Liver (tissue), 3 donors: ENCODE results near the gene PLA2G4E.

ENCODE experiments used
- EGR1 ChIP-seq, 2 donors: IDR thresholded peaks; 2 replicates each; pipeline ENCODE4 v1.6.1; 2016 to 2018; ENCODE audit warnings: antibody characterized with exemption in 2 of 2, low read depth in 2 of 2
- FOXA1 ChIP-seq: IDR thresholded peaks from 2 replicates; pipeline ENCODE4 v1.6.1; 2016; ENCODE audit warnings: antibody characterized with exemption
- GABPA ChIP-seq, 2 donors: IDR thresholded peaks in 1 of 2; conservative IDR thresholded peaks in 1 of 2; 2 replicates each; pipeline ENCODE4 v1.6.1; 2016; ENCODE audit warnings: antibody characterized with exemption in 2 of 2, mild to moderate bottlenecking in 1 of 2, moderate library complexity in 1 of 2
- SP1 ChIP-seq: IDR thresholded peaks from 2 replicates; pipeline ENCODE4 v1.6.1; 2018; ENCODE audit warnings: antibody characterized with exemption, mild to moderate bottlenecking
- TAF1 ChIP-seq: conservative IDR thresholded peaks from 2 replicates; pipeline ENCODE4 v1.6.1; 2016; ENCODE audit warnings: antibody characterized with exemption, mild to moderate bottlenecking
- YY1 ChIP-seq: IDR thresholded peaks from 2 replicates; pipeline ENCODE4 v1.6.1; 2016; ENCODE audit warnings: antibody characterized with exemption, mild to moderate bottlenecking
- TF ChIP-seq, protein P1 (sequence below): fragments of 150-350 bp; IDR thresholded peaks from 2 replicates; pipeline ENCODE4 v1.5.1; 2017; ENCODE audit warnings: improper control_type of control experiment, low read depth, low read length; ENCODE audit not compliant: missing input control
- TF ChIP-seq, protein P2 (sequence below): IDR thresholded peaks from 2 replicates; pipeline ENCODE4 v1.6.1; 2016; ENCODE audit warnings: antibody characterized with exemption, mild to moderate bottlenecking
- donor health status: healthy.
- donor health status: healthy.

DNA sequence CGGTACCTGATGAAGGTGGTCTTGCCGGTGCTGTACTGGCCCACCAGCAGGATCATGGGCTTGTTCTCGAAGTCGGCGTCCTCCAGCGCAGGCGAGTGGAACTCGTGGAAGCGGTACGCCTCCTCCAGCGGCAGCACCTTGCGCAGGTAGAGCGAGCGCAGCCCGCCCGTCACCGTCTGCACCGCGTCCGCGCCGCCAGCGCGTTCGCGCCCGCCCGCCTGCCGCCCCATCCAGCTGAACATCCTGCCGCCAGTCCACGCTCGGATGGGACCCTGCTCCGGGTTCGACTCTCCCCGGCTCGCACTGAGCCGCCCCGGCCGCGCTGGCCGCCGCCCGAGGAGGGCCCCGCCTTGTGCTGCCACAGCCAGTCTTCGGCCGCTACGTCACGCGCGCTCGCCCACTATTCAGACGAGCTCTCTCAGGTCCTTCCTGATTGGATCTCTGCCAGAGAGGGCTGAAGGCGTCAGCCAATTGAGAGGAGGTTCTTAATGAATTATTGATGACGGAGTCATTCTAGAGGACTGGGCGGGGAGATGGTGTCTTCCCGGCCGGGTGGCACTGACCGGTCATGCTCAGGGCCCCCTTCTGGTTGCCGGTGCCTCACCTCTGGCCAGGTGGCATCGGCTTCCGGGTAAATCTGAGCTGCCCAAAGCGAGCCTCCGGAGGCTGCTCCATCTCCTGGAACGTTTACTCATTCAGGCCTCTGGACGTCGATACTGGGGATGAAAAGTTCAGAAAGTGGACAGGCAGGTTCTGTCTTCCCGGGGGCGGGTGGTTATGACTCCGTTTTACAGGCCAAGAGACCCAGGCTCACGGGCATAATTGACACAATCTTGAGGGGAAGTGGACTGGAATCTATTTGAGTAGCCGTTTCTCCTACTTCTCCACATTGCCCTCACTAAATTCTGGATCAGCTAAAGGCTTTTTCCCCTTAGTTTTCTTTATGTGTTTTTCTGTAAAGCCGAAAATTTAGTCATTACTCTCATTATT is 48.3 kb downstream of the PLA2G4E start, which contains the start of gene EHD4:
- TF ChIP-seq, protein P1, sequence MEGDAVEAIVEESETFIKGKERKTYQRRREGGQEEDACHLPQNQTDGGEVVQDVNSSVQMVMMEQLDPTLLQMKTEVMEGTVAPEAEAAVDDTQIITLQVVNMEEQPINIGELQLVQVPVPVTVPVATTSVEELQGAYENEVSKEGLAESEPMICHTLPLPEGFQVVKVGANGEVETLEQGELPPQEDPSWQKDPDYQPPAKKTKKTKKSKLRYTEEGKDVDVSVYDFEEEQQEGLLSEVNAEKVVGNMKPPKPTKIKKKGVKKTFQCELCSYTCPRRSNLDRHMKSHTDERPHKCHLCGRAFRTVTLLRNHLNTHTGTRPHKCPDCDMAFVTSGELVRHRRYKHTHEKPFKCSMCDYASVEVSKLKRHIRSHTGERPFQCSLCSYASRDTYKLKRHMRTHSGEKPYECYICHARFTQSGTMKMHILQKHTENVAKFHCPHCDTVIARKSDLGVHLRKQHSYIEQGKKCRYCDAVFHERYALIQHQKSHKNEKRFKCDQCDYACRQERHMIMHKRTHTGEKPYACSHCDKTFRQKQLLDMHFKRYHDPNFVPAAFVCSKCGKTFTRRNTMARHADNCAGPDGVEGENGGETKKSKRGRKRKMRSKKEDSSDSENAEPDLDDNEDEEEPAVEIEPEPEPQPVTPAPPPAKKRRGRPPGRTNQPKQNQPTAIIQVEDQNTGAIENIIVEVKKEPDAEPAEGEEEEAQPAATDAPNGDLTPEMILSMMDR = peak; percentile 35
- peak; percentile 72 for TF ChIP-seq TAF1
- TF ChIP-seq, protein P2, sequence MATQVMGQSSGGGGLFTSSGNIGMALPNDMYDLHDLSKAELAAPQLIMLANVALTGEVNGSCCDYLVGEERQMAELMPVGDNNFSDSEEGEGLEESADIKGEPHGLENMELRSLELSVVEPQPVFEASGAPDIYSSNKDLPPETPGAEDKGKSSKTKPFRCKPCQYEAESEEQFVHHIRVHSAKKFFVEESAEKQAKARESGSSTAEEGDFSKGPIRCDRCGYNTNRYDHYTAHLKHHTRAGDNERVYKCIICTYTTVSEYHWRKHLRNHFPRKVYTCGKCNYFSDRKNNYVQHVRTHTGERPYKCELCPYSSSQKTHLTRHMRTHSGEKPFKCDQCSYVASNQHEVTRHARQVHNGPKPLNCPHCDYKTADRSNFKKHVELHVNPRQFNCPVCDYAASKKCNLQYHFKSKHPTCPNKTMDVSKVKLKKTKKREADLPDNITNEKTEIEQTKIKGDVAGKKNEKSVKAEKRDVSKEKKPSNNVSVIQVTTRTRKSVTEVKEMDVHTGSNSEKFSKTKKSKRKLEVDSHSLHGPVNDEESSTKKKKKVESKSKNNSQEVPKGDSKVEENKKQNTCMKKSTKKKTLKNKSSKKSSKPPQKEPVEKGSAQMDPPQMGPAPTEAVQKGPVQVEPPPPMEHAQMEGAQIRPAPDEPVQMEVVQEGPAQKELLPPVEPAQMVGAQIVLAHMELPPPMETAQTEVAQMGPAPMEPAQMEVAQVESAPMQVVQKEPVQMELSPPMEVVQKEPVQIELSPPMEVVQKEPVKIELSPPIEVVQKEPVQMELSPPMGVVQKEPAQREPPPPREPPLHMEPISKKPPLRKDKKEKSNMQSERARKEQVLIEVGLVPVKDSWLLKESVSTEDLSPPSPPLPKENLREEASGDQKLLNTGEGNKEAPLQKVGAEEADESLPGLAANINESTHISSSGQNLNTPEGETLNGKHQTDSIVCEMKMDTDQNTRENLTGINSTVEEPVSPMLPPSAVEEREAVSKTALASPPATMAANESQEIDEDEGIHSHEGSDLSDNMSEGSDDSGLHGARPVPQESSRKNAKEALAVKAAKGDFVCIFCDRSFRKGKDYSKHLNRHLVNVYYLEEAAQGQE = peak; percentile 90
- peak; percentile 83 for TF ChIP-seq SP1
- TF ChIP-seq EGR1 (IDR thresholded peaks at IDR 0.05; ENCODE audit: low read depth in 2 of 2) = peak; percentile 52 to 55
- TF ChIP-seq GABPA (IDR thresholded peaks at IDR 0.05 in 1 of 2, conservative IDR thresholded peaks at IDR 0.05 in 1 of 2) = peak; percentile 14 to 71
- peak; percentile 32 for TF ChIP-seq FOXA1
- TF ChIP-seq YY1 = peak; percentile 93
